DMS53 (cell line): Measurements from ENCODE around the gene SRP9.

Experiments
- DNase-seq: peaks from one replicate; lab custom pipeline; 2025; lab: John Stamatoyannopoulos, UW

Gene SRP9, protein sequence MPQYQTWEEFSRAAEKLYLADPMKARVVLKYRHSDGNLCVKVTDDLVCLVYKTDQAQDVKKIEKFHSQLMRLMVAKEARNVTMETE

DNA sequence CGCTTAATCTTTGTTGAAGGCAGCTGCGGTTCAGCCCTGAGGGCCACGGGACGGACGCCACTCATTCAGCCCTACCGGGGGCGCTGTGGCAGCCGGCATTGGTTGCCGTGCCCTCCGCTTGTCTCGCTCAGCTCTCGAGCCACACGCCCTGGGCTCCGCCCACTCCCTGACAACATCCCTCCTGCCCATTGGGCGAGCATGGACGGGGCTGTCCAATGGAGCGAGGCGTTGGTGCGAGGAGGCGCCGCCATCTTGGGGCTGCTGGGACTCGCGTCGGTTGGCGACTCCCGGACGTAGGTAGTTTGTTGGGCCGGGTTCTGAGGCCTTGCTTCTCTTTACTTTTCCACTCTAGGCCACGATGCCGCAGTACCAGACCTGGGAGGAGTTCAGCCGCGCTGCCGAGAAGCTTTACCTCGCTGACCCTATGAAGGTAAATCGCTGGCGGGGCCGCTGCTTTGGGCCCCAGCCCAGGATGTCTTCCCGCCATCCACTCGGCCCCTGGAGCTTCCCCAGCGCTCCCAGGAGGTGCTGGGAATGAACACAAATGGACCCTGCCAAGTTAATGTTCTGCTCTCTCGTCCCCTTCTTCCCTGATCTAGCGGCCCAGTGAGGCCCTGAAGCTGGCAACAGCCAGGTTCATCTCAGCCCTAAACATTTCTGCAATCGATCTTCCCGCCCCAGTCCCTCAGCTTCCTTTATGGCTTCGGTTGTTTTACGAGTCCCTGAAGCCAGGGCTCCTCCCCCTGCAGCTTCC, at the start of gene SRP9:
Gene SRP9 (plus strand): TSS at position 244 of the 754 bp plus-strand sequence. CDS start 115 bp downstream, at position 359.
- DNase-seq, result peak; percentile 100

DNA sequence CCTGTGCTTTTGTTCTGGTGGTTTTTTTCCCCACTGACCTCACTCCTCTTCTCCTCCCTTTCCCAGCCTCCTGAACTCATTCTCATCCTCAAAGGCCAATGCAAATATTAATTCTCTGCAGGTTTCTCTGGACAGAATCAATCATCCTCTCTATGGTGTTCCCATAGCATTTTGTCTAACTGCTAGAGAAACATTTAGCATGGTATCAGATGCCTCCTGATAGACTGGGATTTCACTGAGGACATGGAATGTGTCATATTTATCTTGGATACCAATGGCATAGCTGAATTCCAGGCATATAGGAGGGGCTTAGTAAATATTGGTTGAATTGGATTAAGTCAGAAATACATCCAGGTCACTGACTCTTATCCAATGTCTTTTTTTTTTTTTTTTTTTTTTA, 46.1 kb upstream of the SRP9 start:
- no peak for DNase-seq

DNA sequence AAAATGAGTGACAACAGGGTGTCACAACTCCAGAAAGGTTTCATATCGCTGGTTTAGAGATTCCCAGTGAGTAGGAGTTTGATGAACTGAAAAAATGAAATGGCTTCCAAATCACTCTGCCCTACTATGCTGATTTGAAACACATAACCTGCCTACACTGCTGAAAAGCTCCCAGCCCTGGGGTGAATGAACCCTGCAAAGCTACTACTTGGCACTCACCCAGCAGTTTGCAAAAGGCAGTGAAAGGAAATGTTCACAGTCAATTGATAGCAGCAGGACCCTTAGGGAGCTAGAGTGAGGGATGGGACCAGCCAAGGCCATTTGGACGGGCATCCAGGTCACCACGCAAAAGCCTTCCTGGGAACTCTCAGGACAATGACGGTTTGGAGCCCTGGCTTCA, 44.4 kb upstream of the SRP9 start:
- DNase-seq, result no peak

DNA sequence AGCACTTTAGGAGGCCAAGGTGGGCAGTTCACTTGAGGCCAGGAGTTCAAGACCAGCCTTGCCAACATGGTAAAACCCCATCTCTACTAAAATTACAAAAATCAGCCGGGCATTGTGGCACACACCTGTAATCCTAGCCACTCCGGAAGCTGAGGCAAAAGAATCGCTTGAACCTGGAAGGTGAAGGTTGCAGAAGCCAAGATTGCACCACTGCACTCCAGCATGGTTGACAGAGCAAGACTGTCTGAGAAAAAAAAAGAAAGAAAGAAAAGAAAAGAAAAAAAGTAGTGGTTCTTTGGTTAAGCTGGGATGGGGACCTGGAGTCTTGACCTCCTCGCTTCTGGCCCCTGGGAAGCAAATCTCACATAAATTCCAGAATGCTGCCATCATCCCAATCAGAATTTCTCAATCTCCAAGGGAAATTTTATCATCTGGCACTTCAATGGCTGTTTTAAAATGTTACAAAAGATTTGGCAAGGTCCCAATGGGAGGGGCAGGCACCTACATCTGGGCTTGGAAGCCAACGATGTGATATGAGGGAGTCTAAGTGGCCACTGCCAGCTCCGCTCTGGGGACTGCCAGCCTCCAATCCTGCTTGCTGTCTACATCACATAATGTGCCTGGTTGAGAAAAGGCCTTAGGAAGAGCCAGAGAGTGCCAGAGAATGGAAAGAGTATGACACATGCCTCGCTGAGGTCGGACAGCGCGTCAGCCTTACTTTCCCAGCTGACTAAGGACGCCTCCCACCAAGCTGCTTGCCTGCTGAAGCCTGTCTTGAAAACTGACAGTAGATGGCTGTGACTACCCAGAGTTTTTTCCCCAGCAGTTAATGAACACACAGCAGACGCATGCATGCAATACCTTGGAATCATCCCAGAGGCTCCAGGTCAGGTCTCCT, 42.1 kb upstream of the SRP9 start:
- no peak for DNase-seq

DNA sequence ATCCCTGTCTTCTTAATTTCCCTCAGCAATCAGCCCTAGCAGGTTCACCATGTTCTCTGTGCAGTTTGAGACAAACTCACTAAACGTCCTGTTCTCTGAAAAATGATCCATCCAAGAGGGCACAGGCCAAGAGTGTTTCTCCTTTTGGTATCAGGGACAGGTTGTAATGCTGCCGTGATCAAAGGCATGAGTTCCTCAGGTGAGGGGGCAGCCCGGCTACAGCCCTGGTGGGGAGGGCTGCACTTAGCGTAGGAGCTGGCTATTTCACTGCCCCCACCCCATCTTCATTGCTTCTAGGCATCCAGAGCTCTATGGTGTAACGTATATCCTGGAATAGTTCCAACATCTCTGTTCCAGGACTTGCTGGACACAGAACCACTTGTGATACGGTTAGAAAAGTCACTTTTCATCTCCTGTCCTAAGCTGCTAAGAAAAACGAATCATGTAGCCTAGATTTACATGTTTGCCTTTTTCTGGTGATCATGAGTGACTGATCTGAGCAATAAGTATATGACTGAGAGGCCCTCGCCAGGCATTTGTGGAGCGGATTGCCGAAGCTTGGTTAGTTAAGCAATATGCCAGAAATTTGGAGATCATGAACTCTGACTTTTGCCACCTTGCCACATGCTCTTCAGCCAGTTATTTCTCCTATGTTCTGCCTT, 41.1 kb upstream of the SRP9 start:
- no peak for DNase-seq

DNA sequence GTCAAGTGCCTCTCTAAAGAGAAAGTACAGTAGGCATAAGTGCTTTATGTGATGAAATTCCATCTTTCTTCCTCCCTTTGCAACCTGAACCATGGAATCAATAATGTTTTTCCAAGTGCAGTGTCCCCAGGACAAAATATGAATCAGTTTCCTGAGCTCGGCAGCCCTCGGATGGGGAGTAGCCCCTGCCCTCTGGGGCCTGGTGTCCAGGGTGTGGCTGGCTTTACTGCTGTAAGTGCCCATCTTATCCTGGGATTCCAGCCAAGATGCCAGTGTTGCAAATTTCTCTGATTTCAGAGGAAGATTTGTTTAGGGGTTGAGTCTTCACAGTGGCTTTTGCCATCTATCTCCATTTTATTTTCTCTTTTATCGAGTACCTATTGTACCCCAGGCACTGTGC, 40.5 kb upstream of the SRP9 start:
- no peak for DNase-seq

DNA sequence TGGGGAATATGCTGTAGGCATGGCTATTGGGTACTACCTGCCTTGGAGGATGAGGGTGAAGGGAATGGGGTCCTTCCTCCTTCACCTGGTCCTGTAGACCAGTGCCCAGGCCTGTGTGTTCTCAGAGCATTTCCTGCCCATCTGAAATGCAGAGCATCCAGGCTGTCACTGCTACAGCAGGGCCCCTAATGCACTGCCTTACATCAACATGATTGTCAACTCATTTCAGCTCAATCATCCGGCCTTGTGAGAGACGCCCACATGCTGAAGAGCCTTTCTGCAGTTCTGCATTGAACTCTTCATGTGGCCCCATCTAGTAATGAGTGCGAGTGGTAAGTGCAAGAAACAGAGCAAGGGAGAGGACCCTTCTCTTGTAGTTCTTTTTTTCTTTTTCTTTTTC, 39.8 kb upstream of the SRP9 start:
- DNase-seq, result no peak

DNA sequence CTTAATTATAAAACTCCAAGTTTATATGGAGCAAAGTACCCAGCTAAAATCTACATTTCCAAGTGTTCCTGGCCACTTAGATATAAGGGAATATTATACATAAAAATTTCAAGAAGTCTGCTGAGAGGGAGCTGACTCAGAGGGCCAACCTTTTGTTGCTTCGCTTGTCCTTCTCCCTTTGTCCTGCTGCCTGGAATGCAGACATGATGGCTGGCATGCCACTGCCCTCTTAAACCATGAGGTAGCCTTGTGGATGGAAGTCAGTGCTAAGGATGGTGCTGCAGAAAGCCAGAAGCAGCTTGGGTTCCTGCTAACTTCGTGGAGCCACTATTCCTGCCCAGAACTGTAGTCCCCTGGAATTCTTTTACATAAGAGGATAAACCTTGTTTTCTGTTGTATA, 38.9 kb upstream of the SRP9 start:
- DNase-seq, result no peak

DNA sequence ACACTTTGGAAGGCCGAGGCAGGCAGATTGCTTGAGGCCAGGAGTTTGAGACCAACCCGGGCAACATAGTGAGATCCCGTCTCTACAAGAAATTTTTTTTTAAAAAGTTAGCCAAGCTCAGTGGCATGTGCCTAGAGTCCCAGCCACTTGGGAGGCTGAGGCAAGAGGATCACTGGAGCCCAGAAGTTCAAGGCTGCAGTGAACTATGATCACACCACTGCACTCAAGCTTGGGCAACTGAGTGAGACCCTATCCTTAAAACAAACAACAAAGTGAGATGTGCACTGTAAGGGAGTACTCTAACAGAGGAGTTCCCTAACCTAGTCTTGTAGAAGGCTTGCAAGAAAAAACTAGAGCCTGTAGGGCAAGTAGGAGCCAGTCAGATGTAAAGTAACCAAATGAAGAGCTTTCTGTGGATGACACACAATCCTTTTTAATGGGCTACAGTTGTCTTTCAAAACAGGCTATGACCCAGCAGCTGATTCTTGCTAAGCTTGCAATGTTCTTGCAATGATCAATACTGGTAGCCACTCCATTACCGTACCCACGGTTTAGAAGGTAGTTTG, 38.0 kb upstream of the SRP9 start:
- DNase-seq, result no peak

DNA sequence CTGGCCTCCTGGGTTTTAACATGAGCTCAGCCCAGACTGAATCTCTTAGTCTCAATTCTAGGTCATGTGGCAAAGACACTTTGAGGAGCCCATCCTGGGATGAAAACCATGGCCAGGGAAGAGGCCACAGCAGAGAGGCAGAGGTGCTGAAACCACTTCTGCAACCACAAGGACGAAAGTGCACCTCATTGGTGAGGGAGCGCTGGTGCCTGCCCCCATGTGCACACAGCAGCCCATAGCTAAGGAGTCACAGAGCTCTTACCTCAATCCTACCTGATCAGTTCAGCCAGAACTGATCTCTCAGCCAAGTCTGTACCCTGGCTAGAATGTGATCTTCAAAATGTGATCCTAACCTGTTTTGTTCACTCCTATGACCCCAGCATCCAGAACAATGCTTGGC, 32.9 kb upstream of the SRP9 start:
- DNase-seq, result no peak

DNA sequence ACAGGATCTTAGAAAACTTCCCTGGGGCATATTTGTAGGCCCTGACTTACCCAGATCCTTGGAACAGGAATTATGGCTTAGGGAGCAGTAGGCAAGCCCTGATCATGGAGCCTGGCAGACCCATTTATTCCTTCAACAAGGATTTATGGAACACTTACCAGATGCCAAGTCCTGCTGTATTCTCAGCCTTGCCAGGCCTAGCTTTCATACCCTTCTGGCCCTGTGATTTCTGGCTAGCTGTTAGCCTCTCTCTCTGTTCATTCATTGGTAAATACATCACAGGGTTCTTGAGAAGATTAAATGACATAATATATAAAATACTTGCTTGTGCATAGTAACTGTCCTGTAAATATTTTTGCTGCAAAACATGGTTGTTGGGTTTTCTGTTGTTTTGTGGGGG, 32.4 kb upstream of the SRP9 start:
- no peak for DNase-seq

DNA sequence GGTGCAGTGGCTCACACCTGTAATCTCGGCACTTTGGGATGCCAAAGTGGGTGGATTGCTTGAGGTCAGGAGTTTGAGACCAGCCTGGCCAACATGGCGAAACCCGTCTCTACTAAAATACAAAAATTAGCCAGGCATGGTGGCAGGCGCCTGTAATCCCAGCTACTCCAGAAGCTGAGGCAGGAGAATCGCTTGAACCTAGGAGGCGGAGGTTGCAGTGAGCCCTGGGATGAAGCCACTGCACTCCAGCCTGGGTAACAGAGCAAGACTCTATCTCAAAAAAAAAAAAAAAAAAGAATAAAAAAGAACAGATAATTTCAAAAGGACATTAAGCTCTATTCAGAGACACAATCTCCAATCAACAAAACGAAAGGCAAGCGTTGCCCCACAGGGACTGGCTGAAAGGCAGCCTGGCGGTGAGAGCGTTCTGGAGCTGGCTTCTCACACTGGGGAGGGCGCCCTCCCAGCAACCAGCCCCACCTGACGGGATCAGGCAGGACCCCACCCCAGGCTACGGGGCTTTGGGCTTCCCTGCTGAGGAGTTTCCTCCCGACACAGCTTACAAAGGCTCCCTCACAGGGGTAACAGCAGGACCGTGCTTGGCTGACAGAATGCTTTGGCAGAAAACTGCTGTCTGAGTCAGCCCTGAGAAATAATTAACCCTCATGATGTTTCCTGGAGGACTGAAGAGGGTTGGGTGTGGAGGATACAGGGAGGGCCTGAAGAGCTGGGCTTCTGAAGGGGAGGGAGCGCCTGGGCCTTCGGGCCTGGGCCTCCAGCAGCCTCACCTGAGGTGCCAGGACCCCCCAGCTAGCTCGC, 31.1 kb upstream of the SRP9 start:
- peak; percentile 94 for DNase-seq

DNA sequence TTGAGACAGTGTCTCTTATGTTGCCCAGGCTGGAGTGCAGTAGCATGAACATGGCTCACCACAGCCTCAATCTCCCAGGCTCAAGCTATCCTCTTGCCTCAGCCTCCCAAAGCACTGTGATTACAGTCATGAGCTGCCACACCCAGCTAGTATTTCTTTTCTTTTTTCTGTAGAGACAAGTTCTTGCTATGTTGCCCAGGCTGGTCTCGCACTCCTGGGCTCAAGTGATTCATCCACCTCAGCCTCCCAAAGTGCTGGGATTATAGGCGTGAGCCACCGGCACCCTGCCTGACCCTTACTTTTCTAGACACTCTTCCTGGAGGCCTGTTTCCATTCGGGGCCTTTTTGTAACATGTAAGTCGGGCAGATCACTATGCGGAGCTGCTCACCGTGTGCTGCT, 30.1 kb upstream of the SRP9 start:
- no peak for DNase-seq

DNA sequence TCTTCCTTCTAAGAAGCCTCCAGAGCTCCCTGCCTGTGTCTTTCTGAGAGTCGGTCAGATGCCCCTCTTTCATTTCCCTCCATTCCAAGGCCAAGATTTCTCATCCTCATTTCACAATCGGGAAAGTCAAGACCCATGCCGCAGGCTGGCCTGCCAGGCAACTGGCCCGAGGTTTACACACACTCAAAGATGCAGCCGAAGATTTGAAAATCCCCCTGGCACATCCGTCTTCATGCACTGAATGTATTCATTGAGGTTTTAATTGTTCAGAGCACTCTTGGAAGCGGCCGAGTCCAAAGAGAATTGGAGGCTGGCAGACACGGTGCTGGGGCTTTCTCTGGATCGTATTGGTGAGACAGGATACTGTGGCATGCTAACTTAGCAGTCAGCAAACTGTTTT, 29.1 kb upstream of the SRP9 start:
- DNase-seq, result no peak

DNA sequence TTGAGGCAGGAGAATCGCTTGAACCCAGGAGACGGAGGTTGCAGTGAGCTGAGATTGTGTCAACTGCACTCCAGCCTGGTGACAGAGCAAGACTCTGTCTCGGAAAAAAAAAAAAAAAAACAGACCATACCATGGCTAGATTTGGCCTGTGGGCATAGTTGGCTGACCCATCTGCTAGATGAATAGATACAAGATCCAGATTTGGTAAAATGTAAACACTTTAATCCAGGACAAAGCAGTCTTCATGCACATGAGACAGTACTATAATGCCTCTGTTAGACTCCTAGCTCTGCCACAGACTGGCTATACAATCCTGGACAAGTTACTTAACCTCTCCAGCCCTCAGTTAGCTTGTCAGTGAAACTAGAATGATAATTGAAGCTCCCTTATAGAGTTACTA, 27.9 kb upstream of the SRP9 start:
- DNase-seq, result no peak

DNA sequence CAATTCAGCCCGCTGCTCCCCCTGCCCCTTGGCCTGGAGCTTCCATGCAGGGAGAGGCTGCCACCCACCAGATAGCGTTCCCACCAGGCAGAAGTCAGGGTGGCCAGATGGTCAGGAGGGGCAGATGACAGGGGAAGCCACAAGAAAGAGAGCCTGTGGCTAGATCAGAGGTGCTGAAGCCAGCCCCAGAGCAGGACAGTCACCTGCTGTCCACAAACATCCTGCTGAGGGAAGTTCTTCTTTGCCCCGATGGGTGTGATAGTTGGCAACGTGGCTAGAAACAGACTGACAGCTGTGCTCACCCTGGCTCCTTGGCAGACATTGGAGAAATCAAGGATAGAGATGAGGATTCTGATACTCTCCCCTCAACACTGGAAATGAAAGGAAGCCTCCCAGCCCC, 27.2 kb upstream of the SRP9 start:
- DNase-seq, result no peak

DNA sequence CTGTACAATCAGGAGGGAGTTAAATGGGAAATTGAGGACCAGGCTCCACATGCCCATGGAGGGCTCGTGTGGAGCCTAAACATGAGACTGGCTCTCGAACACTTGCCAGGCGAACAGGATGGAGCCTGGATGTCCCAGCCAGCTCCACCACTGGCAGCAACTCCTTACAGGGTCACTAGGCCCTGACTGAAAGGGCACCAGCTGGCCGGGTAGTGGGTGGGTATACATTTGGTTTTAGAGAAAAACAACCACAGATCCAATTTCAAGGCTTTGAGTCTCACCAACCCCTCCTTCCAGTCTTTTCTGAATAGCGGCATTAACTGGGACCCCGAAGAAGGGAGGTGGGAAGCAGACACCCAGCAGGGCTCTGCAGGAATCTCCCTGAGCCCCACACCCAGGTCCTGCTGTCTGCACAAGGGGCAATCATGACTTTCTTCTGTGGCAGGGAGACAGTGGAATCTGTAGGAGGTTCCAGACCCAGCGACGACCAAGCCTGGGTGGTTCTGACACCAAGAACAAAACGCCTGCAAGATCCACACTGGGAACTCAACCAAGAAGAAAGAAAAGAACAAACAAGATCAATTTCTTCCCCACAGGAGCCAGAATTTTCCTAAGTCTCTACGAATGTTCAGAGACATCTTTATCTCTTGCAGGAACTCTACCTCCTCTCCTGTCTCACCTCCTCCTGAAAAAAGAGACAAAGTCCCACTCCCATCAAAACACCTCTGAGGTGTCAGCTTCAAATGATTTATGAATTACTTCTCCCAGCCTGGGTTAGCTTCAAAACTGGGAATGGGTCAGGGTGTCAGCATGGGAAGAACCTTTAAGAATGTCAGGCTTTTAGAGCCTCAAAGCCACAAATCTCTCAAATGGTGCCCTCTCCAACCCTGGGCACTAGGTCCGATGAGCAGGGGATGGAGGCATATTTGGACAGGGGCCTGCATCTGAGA, 26.5 kb upstream of the SRP9 start:
- DNase-seq, result no peak

DNA sequence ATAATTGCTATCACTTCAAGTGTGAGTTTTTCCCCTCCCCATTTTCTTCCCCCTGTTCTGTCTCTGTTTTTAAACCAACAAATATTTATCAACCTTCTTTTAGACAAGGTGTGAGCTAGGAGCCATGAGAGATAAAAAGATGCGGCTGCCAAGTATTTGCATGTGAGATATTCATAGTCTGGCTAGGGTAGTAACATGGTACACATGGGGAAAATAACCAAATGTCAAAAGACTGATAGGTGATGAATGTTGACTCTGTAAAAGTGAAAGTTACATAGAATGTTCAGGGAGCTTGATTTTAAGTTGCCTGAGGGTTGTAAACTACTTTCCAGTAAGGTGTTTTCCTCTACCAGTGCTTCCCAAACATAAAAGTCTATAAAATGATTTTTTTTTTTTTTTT, 25.4 kb upstream of the SRP9 start:
- DNase-seq, result no peak

DNA sequence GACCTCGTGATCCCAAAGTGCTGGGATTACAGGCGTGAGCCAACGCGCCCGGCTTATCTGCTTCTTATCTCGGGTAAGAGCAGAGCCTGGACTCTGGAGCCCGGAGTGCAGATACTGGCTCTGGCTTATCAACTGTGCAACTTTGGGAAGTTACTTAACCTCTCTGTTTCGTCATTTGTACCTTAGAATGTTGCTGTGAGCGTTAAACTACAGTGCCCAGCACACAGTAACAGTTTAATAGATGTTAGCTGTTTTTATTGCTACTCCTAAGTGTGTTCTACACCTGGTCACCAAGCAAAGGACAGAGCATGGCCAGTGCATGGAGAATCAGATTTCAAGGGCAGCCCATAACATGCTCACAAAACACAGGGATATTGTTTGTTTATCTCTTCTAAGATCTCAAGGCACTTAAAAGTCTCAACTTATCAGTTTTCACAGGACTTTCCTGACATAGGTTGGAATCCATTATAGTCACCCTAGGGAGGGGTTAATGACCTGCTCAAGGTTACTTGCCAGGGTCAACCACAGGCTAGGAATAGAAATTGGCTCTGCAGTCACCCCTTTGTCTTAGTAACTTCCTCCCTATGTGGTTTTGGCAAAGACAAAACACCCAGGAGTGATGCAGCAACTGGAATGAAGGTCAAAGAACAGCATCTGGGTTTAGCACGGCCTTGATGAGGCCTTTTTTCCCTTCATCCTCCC, 22.5 kb upstream of the SRP9 start:
- no peak for DNase-seq
